HepG2 (cell line): Measurements from ENCODE around the gene FBXL12. TPM values are rescaled to one million over a fixed set of nuclear protein-coding genes. Genes with fewer than 3 reads are reported as not detected.

Experiments
- ATAC-seq: fragments of 200-7000 bp; cut with Tn5 transposase; 3 replicates; pipeline ENCODE4 v1.9.1; 2020; ENCODE audit warnings: mild to moderate bottlenecking, moderate library complexity
- BruUV-seq: library from RNA; stranded (reverse); fragments of 400-500 nt; replicated peaks from 2 replicates; lab custom pipeline; 2021; lab: Mats Ljungman, UMichigan
- CTCF ChIA-PET: fragments of 300-600 bp; formaldehyde crosslinking; extraction: SDS; loops from one replicate; lab custom pipeline; 2021; ENCODE audit warnings: low total read pairs, inconsistent platforms, low intra/inter-chr PET ratio; lab: Yijun Ruan, JAX
- POLR2A ChIA-PET: fragments of 350-600 bp; sonication (Branson Sonifier 250); formaldehyde crosslinking; loops from one replicate; lab custom pipeline; 2020; ENCODE audit warnings: antibody characterized with exemption, inconsistent platforms; lab: Yijun Ruan, JAX
- DNase-seq: peaks from one replicate; pipeline ENCODE4 v3.0.0-alpha.2; 2015; ENCODE audit warnings: low spot score
- FAIRE-seq: peaks from 3 replicates; lab custom pipeline; 2011; peaks lifted over from hg19 to GRCh38; lab: Jason Lieb, UNC
- H2AFZ ChIP-seq: one replicate; pipeline ENCODE4 v1.6.1; 2011; ENCODE audit warnings: low read length, inconsistent platforms
- H3K27ac ChIP-seq: fragments of 300-600 bp; 3 replicates; pipeline ENCODE4 v1.8.0; 2011; ENCODE audit warnings: mixed run types, mild to moderate bottlenecking, mixed read lengths, low read length, inconsistent platforms; ENCODE audit not compliant: insufficient read depth; ENCODE audit errors: extremely low read length
- H3K27me3 ChIP-seq, 2 experiments: fragments of 200-600 bp in 1 of 2; 2 replicates in 1 of 2; 3 replicates in 1 of 2; pipeline versions ENCODE4 v1.6.0 to v1.8.0; 2011; ENCODE audit warnings: low read length in 2 of 2, mild to moderate bottlenecking in 2 of 2, moderate library complexity in 2 of 2, inconsistent platforms in 1 of 2; ENCODE audit not compliant: insufficient read depth in 2 of 2, control insufficient read depth in 1 of 2
- H3K36me3 ChIP-seq, 2 experiments: fragments of 200-600 bp in 1 of 2; replicated peaks in 1 of 2; 2 replicates in 1 of 2; 3 replicates in 1 of 2; pipeline versions ENCODE4 v1.5.1 to v1.8.0; 2011; ENCODE audit warnings: low read length in 2 of 2, inconsistent platforms in 1 of 2; ENCODE audit not compliant: insufficient read depth in 2 of 2, control insufficient read depth in 1 of 2
- H3K4me1 ChIP-seq: 2 replicates; pipeline ENCODE4 v1.5.1; 2012; ENCODE audit warnings: low read length, inconsistent platforms; ENCODE audit not compliant: insufficient read depth
- H3K4me2 ChIP-seq: 2 replicates; pipeline ENCODE4 v1.6.0; 2011; ENCODE audit warnings: low read depth, low read length, inconsistent platforms
- H3K4me3 ChIP-seq, 3 experiments: fragments of 200-600 bp in 1 of 3; sonication (generic), shearing (Covaris generic) in 1 of 3; replicated peaks in 1 of 3; 2 replicates each; pipeline ENCODE4 v1.5.1; 2011 to 2016; ENCODE audit warnings: low read length in 3 of 3, inconsistent platforms in 2 of 3, low read depth in 2 of 3, mild to moderate bottlenecking in 2 of 3, control low read depth in 1 of 3, mixed read lengths in 1 of 3; ENCODE audit not compliant: insufficient read depth in 1 of 3
- H3K79me2 ChIP-seq: one replicate; pipeline ENCODE4 v1.6.1; 2011; ENCODE audit warnings: low read length, inconsistent platforms; ENCODE audit not compliant: insufficient read depth
- H3K9ac ChIP-seq: 2 replicates; pipeline ENCODE4 v1.6.0; 2011; ENCODE audit warnings: mild to moderate bottlenecking, low read depth, low read length, inconsistent platforms; ENCODE audit not compliant: insufficient read depth
- H3K9me3 ChIP-seq: 2 replicates; pipeline ENCODE4 v1.5.1; 2012; ENCODE audit warnings: mild to moderate bottlenecking, low read length
- H4K20me1 ChIP-seq: 2 replicates; pipeline ENCODE4 v1.6.0; 2011; ENCODE audit warnings: inconsistent platforms, mild to moderate bottlenecking, low read length, moderate library complexity; ENCODE audit not compliant: insufficient read depth
- AKAP8 ChIP-seq: sonication (generic); formaldehyde crosslinking; IDR thresholded peaks from 2 replicates; pipeline ENCODE4 v1.5.1; 2020; ENCODE audit warnings: mild to moderate bottlenecking, missing genetic modification reagents
- CENPX ChIP-seq: sonication (generic); formaldehyde crosslinking; IDR thresholded peaks from 2 replicates; pipeline ENCODE4 v1.9.0; 2021; ENCODE audit warnings: mild to moderate bottlenecking, missing genetic modification reagents, moderate library complexity
- HDAC6 ChIP-seq: fragments of 200-600 bp; sonication (generic); IDR thresholded peaks from 2 replicates; pipeline ENCODE4 v1.7.0; 2017; ENCODE audit warnings: mild to moderate bottlenecking, antibody characterized with exemption, low read length, low read depth
- JUND ChIP-seq: sonication (generic); formaldehyde crosslinking; IDR thresholded peaks from 2 replicates; pipeline ENCODE4 v1.8.0; 2022; ENCODE audit warnings: mild to moderate bottlenecking, missing genetic modification reagents
- KLF13 ChIP-seq: sonication (generic); formaldehyde crosslinking; IDR thresholded peaks from 2 replicates; pipeline ENCODE4 v1.4.0; 2020; ENCODE audit warnings: mild to moderate bottlenecking, missing genetic modification reagents
- PCBP1 ChIP-seq: fragments of 200-400 bp; formaldehyde crosslinking; IDR thresholded peaks from 2 replicates; pipeline ENCODE4 v1.6.1; 2017; ENCODE audit warnings: mild to moderate bottlenecking, low read depth, low read length, borderline replicate concordance
- PHF21A ChIP-seq: sonication (generic); formaldehyde crosslinking; IDR thresholded peaks from 2 replicates; pipeline ENCODE4 v1.5.0; 2020; ENCODE audit warnings: mild to moderate bottlenecking, missing genetic modification reagents
- PREB ChIP-seq: sonication (generic); formaldehyde crosslinking; IDR thresholded peaks from 2 replicates; pipeline ENCODE4 v1.4.0; 2020; ENCODE audit warnings: missing genetic modification reagents
- PRMT3 ChIP-seq: sonication (generic); formaldehyde crosslinking; IDR thresholded peaks from 2 replicates; pipeline ENCODE4 v1.8.1; 2022; ENCODE audit warnings: low read depth, mild to moderate bottlenecking, moderate library complexity, missing genetic modification reagents, borderline replicate concordance
- SNAPC5 ChIP-seq: sonication (generic); formaldehyde crosslinking; IDR thresholded peaks from 2 replicates; pipeline ENCODE4 v1.8.1; 2023; ENCODE audit warnings: mild to moderate bottlenecking, missing genetic modification reagents, borderline replicate concordance
- THAP11 ChIP-seq: IDR thresholded peaks from 2 replicates; pipeline ENCODE4 v1.6.1; 2016; ENCODE audit warnings: missing biosample characterization, missing genetic modification reagents
- TOE1 ChIP-seq: sonication (generic); formaldehyde crosslinking; IDR thresholded peaks from 2 replicates; pipeline ENCODE4 v1.4.0; 2020; ENCODE audit warnings: mild to moderate bottlenecking, missing genetic modification reagents
- TSC22D2 ChIP-seq: sonication (generic); formaldehyde crosslinking; IDR thresholded peaks from 2 replicates; pipeline ENCODE4 v1.5.1; 2020; ENCODE audit warnings: missing genetic modification reagents, mild to moderate bottlenecking, borderline replicate concordance
- ZNF251 ChIP-seq: sonication (generic); formaldehyde crosslinking; IDR thresholded peaks from 2 replicates; pipeline ENCODE4 v1.9.0; 2021; ENCODE audit warnings: mild to moderate bottlenecking, missing genetic modification reagents
- ZNF280B ChIP-seq: sonication (generic); formaldehyde crosslinking; IDR thresholded peaks from 2 replicates; pipeline ENCODE4 v1.5.0; 2020; ENCODE audit warnings: missing genetic modification reagents, mild to moderate bottlenecking, borderline replicate concordance
- ZNF563 ChIP-seq: sonication (generic); formaldehyde crosslinking; IDR thresholded peaks from 2 replicates; pipeline ENCODE4 v1.8.0; 2022; ENCODE audit warnings: mild to moderate bottlenecking, moderate library complexity, missing genetic modification reagents
- WGBS: methylation state at CpG from one replicate; pipeline ENCODE4 v1.1.6; 2017; ENCODE audit warnings: low lambda C conversion rate; 5-methylcytosine and 5-hydroxymethylcytosine counted together
- in situ Hi-C: cut with HindIII; loops from 2 replicates; pipeline ENCODE4 v1.10.0; 2017; ENCODE audit warnings: low pct_unique_long_range_greater_than_20kb; ENCODE audit not compliant: extremely low pct_ligation_motif_present
- intact Hi-C: fragments of 100-400 bp; cut with micrococcal nuclease; formaldehyde crosslinking; loops from one replicate; pipeline ENCODE4 v1.10.0; 2022; ENCODE audit not compliant: unreplicated experiment
- polyA plus RNA-seq, 8 experiments: library from polyadenylated mRNA; depleted of rRNA in 3 of 8; stranded (reverse) in 7 of 8; unstranded in 1 of 8; fragments of >200 nt; fragmentation: Illumina TruSeq in 4 of 8; extraction: Trizol in 4 of 8; gene quantifications; 2 replicates each; pipeline versions ENCODE4 v1.2.1 to v1.2.3, GENCODE V29; 2011 to 2016; ENCODE audit warnings: low read depth in 4 of 8, missing spikeins in 1 of 8, mixed read lengths in 1 of 8; ENCODE audit not compliant: insufficient read depth in 1 of 8
- total RNA-seq, 5 experiments: library from RNA; depleted of rRNA; stranded (reverse); fragments of >200 nt; fragmentation: Illumina TruSeq; extraction: Trizol; gene quantifications; 2 replicates each; pipeline ENCODE4 v1.2.3, GENCODE V29; 2016; ENCODE audit warnings: low read depth in 1 of 5
- TF ChIP-seq, protein P1 (sequence below): sonication (generic); formaldehyde crosslinking; IDR thresholded peaks from 2 replicates; pipeline ENCODE4 v1.4.0; 2020; ENCODE audit warnings: low read depth, mild to moderate bottlenecking, missing genetic modification reagents
- TF ChIP-seq, protein P2 (sequence below): sonication (generic); formaldehyde crosslinking; IDR thresholded peaks from 2 replicates; pipeline ENCODE4 v1.8.0; 2022; ENCODE audit warnings: missing genetic modification reagents, mild to moderate bottlenecking, inconsistent platforms, borderline replicate concordance

The FBXL12 gene
- total and polyA plus RNA-seq, 2 of the 13 experiments (the other 11 are each of a cell fraction or from before 2014, with no cell fraction given), result 20.4 to 23.1 TPM

- FAIRE-seq (peak; percentile 96), DNase-seq (peak; percentile 91), ATAC-seq (peak; percentile 96)
- in situ Hi-C loops (no loop called here), intact Hi-C loops (no loop called here)
- Histone ChIP-seq H3K4me3 (peak within 1 kb of the TSS; percentile 80 to 98 (median 96)), H3K4me1 (peaks cover 22% of the 10 kb centered on the region), H3K9ac (peak within 1 kb of the TSS; percentile 91), H4K20me1 (peaks cover 7% of the 10 kb centered on the region), H3K27me3 (no peaks in the 10 kb centered on the region; a peak in 1 of 5 replicates), H3K27ac (peak within 1 kb of the TSS; percentile 83), H3K9me3 (no peaks in the 10 kb centered on the region), H3K4me2 (peak within 1 kb of the TSS; percentile 98), H3K79me2 (peaks cover 39% of the 10 kb centered on the region), H2AFZ (no peak within 1 kb of the TSS), H3K36me3 (peaks cover 1 to 8% of the 10 kb centered on the region in 2 experiments; a peak in 3 of 5 replicates)
- WGBS, result 2% methylated on average over 19 of the region's 62 CpGs
- ChIA-PET CTCF (no interaction called here), POLR2A (interaction anchor here (0.6 to 2.2 kb wide), 8 partner anchors 8 to 59 kb away, joined by 3 to 16 read pairs (median 4); partner anchors contain the start of genes FBXL12, PIN1 and ZNF846)
- TSS peak; percentile 84 for BruUV-seq
- TF ChIP-seq CENPX (CRISPR knock-in tag), result no peak
- 0 out of 2 replicates have a peak, but pooled peaks have one; percentile 70 for TF ChIP-seq TSC22D2 (CRISPR knock-in tag)
- TF ChIP-seq, protein P1, sequence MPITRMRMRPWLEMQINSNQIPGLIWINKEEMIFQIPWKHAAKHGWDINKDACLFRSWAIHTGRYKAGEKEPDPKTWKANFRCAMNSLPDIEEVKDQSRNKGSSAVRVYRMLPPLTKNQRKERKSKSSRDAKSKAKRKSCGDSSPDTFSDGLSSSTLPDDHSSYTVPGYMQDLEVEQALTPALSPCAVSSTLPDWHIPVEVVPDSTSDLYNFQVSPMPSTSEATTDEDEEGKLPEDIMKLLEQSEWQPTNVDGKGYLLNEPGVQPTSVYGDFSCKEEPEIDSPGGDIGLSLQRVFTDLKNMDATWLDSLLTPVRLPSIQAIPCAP (CRISPR knock-in tag), result no peak
- TF ChIP-seq ZNF251 (CRISPR knock-in tag), result no peak; the same call in 1 of the 2 replicates
- peak; percentile 92 for TF ChIP-seq ZNF563 (CRISPR knock-in tag)
- TF ChIP-seq TOE1, result 0 out of 2 replicates have a peak, but pooled peaks have one; percentile 34
- no peak for TF ChIP-seq PREB (CRISPR knock-in tag)
- no peak for TF ChIP-seq HDAC6
- no peak for TF ChIP-seq AKAP8
- no peak for TF ChIP-seq JUND (CRISPR knock-in tag)
- TF ChIP-seq ZNF280B (CRISPR knock-in tag), result peak; percentile 88; the same call in 1 of the 2 replicates
- TF ChIP-seq PHF21A (CRISPR knock-in tag), result no peak
- TF ChIP-seq, protein P2, sequence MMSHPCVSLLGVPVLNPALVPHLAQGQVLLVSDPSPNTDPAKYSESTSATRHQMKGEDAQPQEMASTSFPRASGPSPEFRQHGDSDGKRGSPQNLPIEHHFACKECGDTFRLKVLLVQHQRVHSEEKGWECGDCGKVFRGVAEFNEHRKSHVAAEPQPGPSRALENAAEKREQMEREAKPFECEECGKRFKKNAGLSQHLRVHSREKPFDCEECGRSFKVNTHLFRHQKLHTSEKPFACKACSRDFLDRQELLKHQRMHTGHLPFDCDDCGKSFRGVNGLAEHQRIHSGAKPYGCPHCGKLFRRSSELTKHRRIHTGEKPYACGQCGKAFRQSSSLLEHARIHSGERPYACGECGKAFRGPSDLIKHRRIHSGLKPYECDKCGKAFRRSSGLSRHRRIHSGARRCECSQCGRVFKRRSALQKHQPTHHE, result peak; percentile 40; the same call in 1 of the 2 replicates
- TF ChIP-seq SNAPC5 (CRISPR knock-in tag), result no peak
- TF ChIP-seq PRMT3 (CRISPR knock-in tag), result no peak
- 0 out of 2 replicates have a peak, but pooled peaks have one; percentile 66 for TF ChIP-seq PCBP1
- TF ChIP-seq THAP11 (CRISPR knock-in tag), result peak; percentile 96
- TF ChIP-seq KLF13 (CRISPR knock-in tag), result no peak
Measured at GRCh38 chr19:9827289-9828238, 8.7 kb upstream of the FBXL12 start, which contains the start of gene UBL5. UBL5 (plus strand) TSS chr19:9827918; CDS start chr19:9828338, 420 bp downstream.
